HCT116 (cell line): ENCODE measurements around the gene EBLN1.

Source experiments
- ATF3 ChIP-seq: IDR thresholded peaks from 2 replicates; pipeline ENCODE4 v1.6.1; 2012
- CEBPB ChIP-seq: IDR thresholded peaks from 2 replicates; pipeline ENCODE4 v1.6.1; 2012; ENCODE audit warnings: low read depth
- EGR1 ChIP-seq: IDR thresholded peaks from 2 replicates; pipeline ENCODE4 v1.6.1; 2012; ENCODE audit warnings: low read depth
- EZH2 ChIP-seq: fragments of 200-600 bp; sonication (generic); IDR thresholded peaks from 2 replicates; pipeline ENCODE4 v1.6.1; 2017; ENCODE audit warnings: antibody characterized with exemption, mixed run types
- EZH2phosphoT487 ChIP-seq: fragments of 200-600 bp; IDR thresholded peaks from 2 replicates; pipeline ENCODE4 v1.6.1; 2018; ENCODE audit warnings: antibody characterized with exemption, borderline replicate concordance
- POLR2A ChIP-seq: IDR thresholded peaks from 2 replicates; pipeline ENCODE4 v1.7.0; 2011; ENCODE audit warnings: borderline replicate concordance; ENCODE audit not compliant: insufficient read depth, insufficient read length; ENCODE audit errors: extremely low read depth
- POLR2AphosphoS5 ChIP-seq: IDR thresholded peaks from 2 replicates; pipeline ENCODE4 v1.6.1; 2011; ENCODE audit warnings: mild to moderate bottlenecking, low read depth, low read length, moderate library complexity
- SIN3A ChIP-seq: IDR thresholded peaks from 2 replicates; pipeline ENCODE4 v1.6.1; 2012; ENCODE audit warnings: low read depth
- SP1 ChIP-seq: IDR thresholded peaks from 2 replicates; pipeline ENCODE4 v1.6.1; 2012; ENCODE audit warnings: low read depth
- ZNF274 ChIP-seq: fragments of 200-500 bp; sonication (Bioruptor generic); IDR thresholded peaks from 2 replicates; pipeline ENCODE4 v1.6.1; 2014; ENCODE audit warnings: mild to moderate bottlenecking, low read depth, low read length, inconsistent platforms
- TF ChIP-seq, protein P1 (sequence below), 3 experiments: fragments of 200-600 bp in 1 of 3; sonication (generic) in 1 of 3; IDR thresholded peaks in 2 of 3; conservative IDR thresholded peaks in 1 of 3; 2 replicates each; pipeline ENCODE4 v1.5.1; 2012 to 2017; ENCODE audit warnings: low read depth in 2 of 3, low read length in 2 of 3, antibody characterized with exemption in 1 of 3, borderline replicate concordance in 1 of 3, control low read depth in 1 of 3, mild to moderate bottlenecking in 1 of 3, mixed read lengths in 1 of 3, mixed run types in 1 of 3, moderate library complexity in 1 of 3; ENCODE audit not compliant: insufficient read depth in 1 of 3
- TF ChIP-seq, protein P2 (sequence below): IDR thresholded peaks from 2 replicates; pipeline ENCODE4 v1.6.1; 2011; ENCODE audit warnings: mild to moderate bottlenecking, low read length, moderate library complexity; ENCODE audit not compliant: insufficient replicate concordance; ENCODE audit errors: extremely low read depth

DNA sequence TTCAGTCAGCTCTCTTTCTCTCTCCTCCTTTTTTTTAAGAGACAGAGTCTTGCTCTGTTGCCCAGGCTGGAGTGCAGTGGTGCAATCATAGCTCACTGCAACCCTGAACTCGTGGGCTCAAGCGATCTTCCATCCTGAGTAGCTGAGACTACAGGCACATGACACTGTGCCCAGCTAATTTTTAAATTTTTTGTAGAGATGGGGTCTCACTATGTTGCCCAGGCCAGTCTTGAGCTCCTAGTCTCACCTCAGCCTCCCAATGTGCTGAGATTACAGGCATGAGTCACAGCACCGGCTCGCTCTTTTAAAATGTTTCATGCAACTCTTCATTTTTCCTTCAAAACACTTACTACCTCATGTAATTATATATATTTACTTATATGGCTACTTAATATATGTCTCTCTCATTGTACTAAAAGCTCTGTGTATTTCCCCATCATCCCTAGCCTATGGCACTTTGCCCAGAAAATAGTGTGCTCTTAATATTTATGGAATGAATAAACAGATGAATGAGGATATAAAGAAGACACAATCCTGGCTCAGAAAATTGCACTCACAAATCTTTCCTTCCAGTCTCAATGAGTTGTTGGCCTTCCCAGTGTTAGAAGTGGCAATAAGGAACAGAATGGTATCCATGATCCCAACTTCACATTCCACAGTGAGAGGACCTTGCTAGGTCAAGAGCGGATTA is 33.9 kb downstream of the EBLN1 start:
- no peak for TF ChIP-seq CEBPB
- no peak for TF ChIP-seq POLR2AphosphoS5
- TF ChIP-seq, protein P1, sequence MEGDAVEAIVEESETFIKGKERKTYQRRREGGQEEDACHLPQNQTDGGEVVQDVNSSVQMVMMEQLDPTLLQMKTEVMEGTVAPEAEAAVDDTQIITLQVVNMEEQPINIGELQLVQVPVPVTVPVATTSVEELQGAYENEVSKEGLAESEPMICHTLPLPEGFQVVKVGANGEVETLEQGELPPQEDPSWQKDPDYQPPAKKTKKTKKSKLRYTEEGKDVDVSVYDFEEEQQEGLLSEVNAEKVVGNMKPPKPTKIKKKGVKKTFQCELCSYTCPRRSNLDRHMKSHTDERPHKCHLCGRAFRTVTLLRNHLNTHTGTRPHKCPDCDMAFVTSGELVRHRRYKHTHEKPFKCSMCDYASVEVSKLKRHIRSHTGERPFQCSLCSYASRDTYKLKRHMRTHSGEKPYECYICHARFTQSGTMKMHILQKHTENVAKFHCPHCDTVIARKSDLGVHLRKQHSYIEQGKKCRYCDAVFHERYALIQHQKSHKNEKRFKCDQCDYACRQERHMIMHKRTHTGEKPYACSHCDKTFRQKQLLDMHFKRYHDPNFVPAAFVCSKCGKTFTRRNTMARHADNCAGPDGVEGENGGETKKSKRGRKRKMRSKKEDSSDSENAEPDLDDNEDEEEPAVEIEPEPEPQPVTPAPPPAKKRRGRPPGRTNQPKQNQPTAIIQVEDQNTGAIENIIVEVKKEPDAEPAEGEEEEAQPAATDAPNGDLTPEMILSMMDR (IDR thresholded peaks at IDR 0.05 in 2 of 3, conservative IDR thresholded peaks at IDR 0.05 in 1 of 3; ENCODE audit: borderline replicate concordance in 1 of 3, insufficient read depth in 1 of 3, low read depth in 2 of 3, low read length in 2 of 3), result no peak
- TF ChIP-seq ATF3, result no peak
- TF ChIP-seq EZH2, result no peak
- no peak for TF ChIP-seq ZNF274
- no peak for TF ChIP-seq EGR1
- no peak for TF ChIP-seq POLR2A
- no peak for TF ChIP-seq SIN3A
- TF ChIP-seq, protein P2, sequence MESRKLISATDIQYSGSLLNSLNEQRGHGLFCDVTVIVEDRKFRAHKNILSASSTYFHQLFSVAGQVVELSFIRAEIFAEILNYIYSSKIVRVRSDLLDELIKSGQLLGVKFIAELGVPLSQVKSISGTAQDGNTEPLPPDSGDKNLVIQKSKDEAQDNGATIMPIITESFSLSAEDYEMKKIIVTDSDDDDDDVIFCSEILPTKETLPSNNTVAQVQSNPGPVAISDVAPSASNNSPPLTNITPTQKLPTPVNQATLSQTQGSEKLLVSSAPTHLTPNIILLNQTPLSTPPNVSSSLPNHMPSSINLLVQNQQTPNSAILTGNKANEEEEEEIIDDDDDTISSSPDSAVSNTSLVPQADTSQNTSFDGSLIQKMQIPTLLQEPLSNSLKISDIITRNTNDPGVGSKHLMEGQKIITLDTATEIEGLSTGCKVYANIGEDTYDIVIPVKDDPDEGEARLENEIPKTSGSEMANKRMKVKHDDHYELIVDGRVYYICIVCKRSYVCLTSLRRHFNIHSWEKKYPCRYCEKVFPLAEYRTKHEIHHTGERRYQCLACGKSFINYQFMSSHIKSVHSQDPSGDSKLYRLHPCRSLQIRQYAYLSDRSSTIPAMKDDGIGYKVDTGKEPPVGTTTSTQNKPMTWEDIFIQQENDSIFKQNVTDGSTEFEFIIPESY, result no peak
- no peak for TF ChIP-seq EZH2phosphoT487
- TF ChIP-seq SP1, result no peak
